ENCODE results near the gene RNF113B. TPM values are rescaled to one million over a fixed set of nuclear protein-coding genes. Genes with fewer than 3 reads are reported as not detected.

RNF113B gene
- total RNA-seq: not detected in 2 replicates

- intact Hi-C loops (cut with micrococcal nuclease): no loop called here
These were observed at the start of gene RNF113B for GRCh38 chr13:98176777-98177608. TSS of gene RNF113B (minus strand) at chr13:98177269. CDS start at chr13:98177236, 33 bp downstream.

GRCh38 chr13:98226496-98226895 is 49.4 kb upstream of the RNF113B start:
- intact Hi-C loops (cut with micrococcal nuclease): no loop called here

GRCh38 chr13:98225036-98225940 is 48.2 kb upstream of the RNF113B start:
- intact Hi-C loops (cut with micrococcal nuclease): no loop called here

- intact Hi-C loops (cut with micrococcal nuclease): no loop called here
These were observed 47.5 kb upstream of the RNF113B start for GRCh38 chr13:98224557-98224956.

GRCh38 chr13:98223741-98224140 is 46.7 kb upstream of the RNF113B start:
- intact Hi-C loops (cut with micrococcal nuclease): no loop called here

- intact Hi-C loops (cut with micrococcal nuclease): no loop called here
These were observed 45.7 kb upstream of the RNF113B start for GRCh38 chr13:98222816-98223215.

GRCh38 chr13:98222081-98222554 is 45.0 kb upstream of the RNF113B start:
- intact Hi-C loops (cut with micrococcal nuclease): no loop called here

- intact Hi-C loops (cut with micrococcal nuclease): no loop called here
These were observed 44.2 kb upstream of the RNF113B start for GRCh38 chr13:98221234-98221633.

- intact Hi-C loops (cut with micrococcal nuclease): no loop called here
These were observed 43.3 kb upstream of the RNF113B start for GRCh38 chr13:98220271-98220791.

- intact Hi-C loops (cut with micrococcal nuclease): no loop called here
These were observed 42.6 kb upstream of the RNF113B start for GRCh38 chr13:98219685-98220084.

- intact Hi-C loops (cut with micrococcal nuclease): no loop called here
These were observed 40.5 kb upstream of the RNF113B start for GRCh38 chr13:98217597-98217996.

- intact Hi-C loops (cut with micrococcal nuclease): no loop called here
These were observed 39.7 kb upstream of the RNF113B start for GRCh38 chr13:98216711-98217285.

- intact Hi-C loops (cut with micrococcal nuclease): no loop called here
These were observed 39.1 kb upstream of the RNF113B start for GRCh38 chr13:98216135-98216565.

- intact Hi-C loops (cut with micrococcal nuclease): no loop called here
These were observed 38.4 kb upstream of the RNF113B start for GRCh38 chr13:98215508-98215907.

- intact Hi-C loops (cut with micrococcal nuclease): no loop called here
These were observed 37.6 kb upstream of the RNF113B start for GRCh38 chr13:98214707-98215106.

- intact Hi-C loops (cut with micrococcal nuclease): no loop called here
These were observed 37.1 kb upstream of the RNF113B start for GRCh38 chr13:98214008-98214643.

GRCh38 chr13:98213354-98213753 is 36.3 kb upstream of the RNF113B start:
- intact Hi-C loops (cut with micrococcal nuclease): no loop called here

- intact Hi-C loops (cut with micrococcal nuclease): no loop called here
These were observed 35.7 kb upstream of the RNF113B start for GRCh38 chr13:98212763-98213162.

- intact Hi-C loops (cut with micrococcal nuclease): no loop called here
These were observed 31.5 kb upstream of the RNF113B start for GRCh38 chr13:98208606-98209005.

GRCh38 chr13:98207416-98207815 is 30.3 kb upstream of the RNF113B start:
- intact Hi-C loops (cut with micrococcal nuclease): no loop called here

- intact Hi-C loops (cut with micrococcal nuclease): no loop called here
These were observed 29.9 kb upstream of the RNF113B start for GRCh38 chr13:98206946-98207345.
